H9 (cell line): Measurements from ENCODE around the gene ITPR2. TPM values are rescaled to one million over a fixed set of nuclear protein-coding genes. Genes with fewer than 3 reads are reported as not detected.

ENCODE experiments used
- DNase-seq: peaks from one replicate; pipeline ENCODE4 v3.0.0-alpha.2; 2017
- H2AFZ ChIP-seq: one replicate; pipeline ENCODE4 v1.6.1; 2013; ENCODE audit warnings: mild to moderate bottlenecking, low read length, control low read depth, moderate library complexity
- H2AK5ac ChIP-seq: 2 replicates; pipeline ENCODE4 v1.6.1; 2013; ENCODE audit warnings: low read length, control low read depth, mixed read lengths; ENCODE audit not compliant: insufficient read length
- H2BK120ac ChIP-seq: one replicate; pipeline ENCODE4 v1.6.1; 2013; ENCODE audit warnings: low read depth, mild to moderate bottlenecking, low read length, control low read depth, inconsistent platforms; ENCODE audit not compliant: poor library complexity, severe bottlenecking
- H2BK12ac ChIP-seq: 2 replicates; pipeline ENCODE4 v1.6.1; 2013; ENCODE audit warnings: low read length, control low read depth, mixed read lengths, low read depth; ENCODE audit not compliant: insufficient read length
- H2BK15ac ChIP-seq: 2 replicates; pipeline ENCODE4 v1.6.1; 2013; ENCODE audit warnings: low read depth, low read length, control low read depth
- H2BK20ac ChIP-seq: one replicate; pipeline ENCODE4 v1.6.1; 2013; ENCODE audit warnings: low read depth, mild to moderate bottlenecking, low read length, control low read depth, inconsistent platforms; ENCODE audit not compliant: poor library complexity, severe bottlenecking
- H2BK5ac ChIP-seq: 2 replicates; pipeline ENCODE4 v1.6.1; 2013; ENCODE audit warnings: low read length, control low read depth, mixed read lengths; ENCODE audit not compliant: insufficient read length
- H3K14ac ChIP-seq: 2 replicates; pipeline ENCODE4 v1.6.1; 2013; ENCODE audit warnings: low read length, control low read depth; ENCODE audit not compliant: insufficient read depth
- H3K18ac ChIP-seq: 2 replicates; pipeline ENCODE4 v1.6.1; 2013; ENCODE audit warnings: low read depth, mild to moderate bottlenecking, mixed read lengths, low read length, control low read depth; ENCODE audit not compliant: insufficient read length
- H3K23ac ChIP-seq: 2 replicates; pipeline ENCODE4 v1.6.1; 2013; ENCODE audit warnings: low read length, control low read depth, mixed read lengths, low read depth; ENCODE audit not compliant: insufficient read length
- H3K23me2 ChIP-seq: 2 replicates; pipeline ENCODE4 v1.6.1; 2013; ENCODE audit warnings: low read depth, mild to moderate bottlenecking, mixed read lengths, low read length, control low read depth; ENCODE audit not compliant: insufficient read length, poor library complexity, severe bottlenecking
- H3K27ac ChIP-seq: 2 replicates; pipeline ENCODE4 v1.5.1; 2013; ENCODE audit warnings: low read length, control low read depth, mixed read lengths, low read depth; ENCODE audit not compliant: insufficient read length
- H3K27me3 ChIP-seq: 2 replicates; pipeline ENCODE4 v1.6.1; 2013; ENCODE audit warnings: low read length, control low read depth, inconsistent platforms; ENCODE audit not compliant: insufficient read depth
- H3K4ac ChIP-seq: 2 replicates; pipeline ENCODE4 v1.6.1; 2013; ENCODE audit warnings: low read depth, mild to moderate bottlenecking, control low read depth, inconsistent platforms, low read length, moderate library complexity
- H3K4me1 ChIP-seq: 2 replicates; pipeline ENCODE4 v1.6.1; 2013; ENCODE audit warnings: low read length, control low read depth, inconsistent platforms; ENCODE audit not compliant: insufficient read depth
- H3K4me2 ChIP-seq: 2 replicates; pipeline ENCODE4 v1.6.1; 2013; ENCODE audit warnings: low read length, control low read depth, mixed read lengths; ENCODE audit not compliant: insufficient read length, insufficient read depth
- H3K56ac ChIP-seq: 2 replicates; pipeline ENCODE4 v1.6.1; 2013; ENCODE audit warnings: low read depth, mild to moderate bottlenecking, mixed read lengths, low read length, control low read depth; ENCODE audit not compliant: insufficient read length
- H3K79me1 ChIP-seq: 2 replicates; pipeline ENCODE4 v1.6.1; 2013; ENCODE audit warnings: low read depth, mild to moderate bottlenecking, moderate library complexity, low read length, control low read depth, inconsistent platforms; ENCODE audit not compliant: insufficient read depth, poor library complexity, severe bottlenecking
- H3K79me2 ChIP-seq: 2 replicates; pipeline ENCODE4 v1.6.1; 2013; ENCODE audit warnings: low read length, control low read depth, inconsistent platforms; ENCODE audit not compliant: insufficient read depth
- H3K9ac ChIP-seq: 2 replicates; pipeline ENCODE4 v1.6.1; 2013; ENCODE audit warnings: low read length, control low read depth, mixed read lengths; ENCODE audit not compliant: insufficient read length; ENCODE audit errors: extremely low read depth
- H3K9me3 ChIP-seq: one replicate; pipeline ENCODE4 v1.6.1; 2013; ENCODE audit warnings: low read depth, low read length, inconsistent platforms; ENCODE audit not compliant: control insufficient read depth
- H3T11ph ChIP-seq: one replicate; pipeline ENCODE4 v1.6.1; 2013; ENCODE audit warnings: mild to moderate bottlenecking, low read length, control low read depth, inconsistent platforms
- H4K20me1 ChIP-seq: one replicate; pipeline ENCODE4 v1.6.1; 2013; ENCODE audit not compliant: control insufficient read depth, insufficient read length, insufficient read depth
- H4K5ac ChIP-seq: 2 replicates; pipeline ENCODE4 v1.6.1; 2013; ENCODE audit warnings: low read depth, mild to moderate bottlenecking, mixed read lengths, low read length, control low read depth; ENCODE audit not compliant: insufficient read length
- H4K8ac ChIP-seq: replicated peaks from 2 replicates; pipeline ENCODE4 v1.6.1; 2013; ENCODE audit warnings: low read length, control low read depth, mixed read lengths, low read depth; ENCODE audit not compliant: insufficient read length
- H4K91ac ChIP-seq: 2 replicates; pipeline ENCODE4 v1.6.1; 2013; ENCODE audit warnings: low read depth, mild to moderate bottlenecking, moderate library complexity, mixed read lengths, low read length, control low read depth; ENCODE audit not compliant: insufficient read length
- H3K27ac Mint-ChIP-seq, 3 experiments: 2 replicates in 2 of 3; 3 replicates in 1 of 3; pipeline ENCODE4 v1.8.0; 2020 to 2021; ENCODE audit warnings: mixed read lengths in 3 of 3, mild to moderate bottlenecking in 1 of 3, moderate library complexity in 1 of 3
- H3K27me3 Mint-ChIP-seq: 2 replicates; pipeline ENCODE4 v1.8.0; 2021; ENCODE audit warnings: low read depth, mild to moderate bottlenecking, moderate library complexity, mixed read lengths
- H3K36me3 Mint-ChIP-seq, 3 experiments: 2 replicates in 2 of 3; 3 replicates in 1 of 3; pipeline ENCODE4 v1.8.0; 2020 to 2021; ENCODE audit warnings: low read depth in 3 of 3, mixed read lengths in 3 of 3; ENCODE audit not compliant: insufficient read depth in 1 of 3
- H3K4me1 Mint-ChIP-seq, 2 experiments: 2 replicates each; pipeline ENCODE4 v1.8.0; 2020; ENCODE audit warnings: mixed read lengths in 2 of 2
- H3K4me3 Mint-ChIP-seq, 2 experiments: 2 replicates in 1 of 2; 3 replicates in 1 of 2; pipeline ENCODE4 v1.8.0; 2020 to 2021; ENCODE audit warnings: mild to moderate bottlenecking in 2 of 2, mixed read lengths in 2 of 2, moderate library complexity in 1 of 2
- H3K9me3 Mint-ChIP-seq, 2 experiments: 2 replicates in 1 of 2; 3 replicates in 1 of 2; pipeline ENCODE4 v1.8.0; 2020; ENCODE audit warnings: mild to moderate bottlenecking in 2 of 2, mixed read lengths in 2 of 2, moderate library complexity in 1 of 2
- CTCF ChIP-seq: fragments of 200-600 bp; sonication (generic); conservative IDR thresholded peaks from 3 replicates; pipeline ENCODE4 v1.8.0; 2021; ENCODE audit warnings: antibody characterized with exemption, mild to moderate bottlenecking
- WGBS: extraction: QIAGEN DNeasy Blood & Tissue Kit; methylation state at CpG from one replicate; pipeline ENCODE4 v1.1.7; 2013; ENCODE audit warnings: missing lambda C conversion rate, low lambda C conversion rate, mixed read lengths; ENCODE audit not compliant: insufficient read length; ENCODE audit errors: extremely low coverage; 5-methylcytosine and 5-hydroxymethylcytosine counted together
- total RNA-seq: library from RNA; stranded (reverse); gene quantifications from 2 replicates; pipeline ENCODE4 v1.2.1, GENCODE V29; 2021

Gene ITPR2
- total RNA-seq, 1 experiment from 2014 or later, result 14.8 TPM

GRCh38 chr12:26744697-26745440 is 88.1 kb downstream of the ITPR2 start:
- Histone ChIP-seq H3K4me1 (peaks cover 22% of the 10 kb centered on the region; the same call in 1 of the 2 replicates), H4K8ac (no peak overlapping the region), H2BK12ac (no peak overlapping the region), H3K56ac (no peak overlapping the region), H3K18ac (no peak overlapping the region), H2BK5ac (no peak overlapping the region), H3K4ac (no peak overlapping the region), H3K9me3 (no peaks in the 10 kb centered on the region), H4K91ac (no peak overlapping the region), H3K23ac (no peak overlapping the region), H4K20me1 (no peaks in the 10 kb centered on the region), H3K27ac (no peak overlapping the region), H3K27me3 (no peaks in the 10 kb centered on the region), H3K79me1 (no peaks in the 10 kb centered on the region), H3K9ac (no peak overlapping the region), H3K23me2 (no peaks in the 10 kb centered on the region), H2AK5ac (no peak overlapping the region), H3K14ac (no peak overlapping the region), H3T11ph (no peak overlapping the region), H2BK15ac (no peak overlapping the region), H2BK120ac (no peak overlapping the region), H4K5ac (no peak overlapping the region), H2BK20ac (no peak overlapping the region), H3K4me2 (no peak overlapping the region), H2AFZ (no peak overlapping the region), H3K79me2 (peaks cover 6% of the 10 kb centered on the region; the same call in 1 of the 2 replicates)
- Mint-ChIP-seq H3K4me3 (no peak overlapping the region), H3K27ac (no peak overlapping the region), H3K4me1 (peaks cover 26 to 44% of the 10 kb centered on the region in 2 experiments), H3K27me3 (no peaks in the 10 kb centered on the region), H3K9me3 (peaks cover 0 to 2% of the 10 kb centered on the region in 2 experiments; a peak in 2 of 5 replicates), H3K36me3 (peaks cover 0 to 4% (median 4%) of the 10 kb centered on the region in 3 experiments; a peak in 3 of 7 replicates)
- DNase-seq, result no peak
- no CpG with 5 or more reads among the region's 8 CpGs for WGBS
- TF ChIP-seq CTCF, result no peak
